Measurements from ENCODE around the gene GSK3B.

GSK3B gene

GRCh38 chr3:119870512-119870911 is 223.7 kb downstream of the GSK3B start:
- no peak for ATAC-seq
- TF ChIP-seq ARNTL (CRISPR knock-in tag; IDR thresholded peaks at IDR 0.05; ENCODE audit: borderline replicate concordance, low read depth) (no peak), POU6F1 (CRISPR knock-in tag; IDR thresholded peaks at IDR 0.05; ENCODE audit: borderline replicate concordance, low read depth) (no peak), PPARA (CRISPR knock-in tag; IDR thresholded peaks at IDR 0.05; ENCODE audit: borderline replicate concordance) (no peak), TSHZ2 (CRISPR knock-in tag; IDR thresholded peaks at IDR 0.05) (no peak), TOX (CRISPR knock-in tag; IDR thresholded peaks at IDR 0.05; ENCODE audit: borderline replicate concordance) (no peak), ZFP30 (CRISPR knock-in tag; IDR thresholded peaks at IDR 0.05) (no peak), CSDC2 (CRISPR knock-in tag; IDR thresholded peaks at IDR 0.05) (no peak), ZFP3 (CRISPR knock-in tag; IDR thresholded peaks at IDR 0.05) (no peak), GLIS3 (CRISPR knock-in tag; IDR thresholded peaks at IDR 0.05) (no peak), ESRRG (CRISPR knock-in tag; IDR thresholded peaks at IDR 0.05) (no peak), SNAI2 (CRISPR knock-in tag; IDR thresholded peaks at IDR 0.05) (no peak), RARB (CRISPR knock-in tag; IDR thresholded peaks at IDR 0.05) (no peak), TCF4 (CRISPR knock-in tag; IDR thresholded peaks at IDR 0.05; ENCODE audit: borderline replicate concordance) (no peak)
- TF ChIP-seq, protein P1, sequence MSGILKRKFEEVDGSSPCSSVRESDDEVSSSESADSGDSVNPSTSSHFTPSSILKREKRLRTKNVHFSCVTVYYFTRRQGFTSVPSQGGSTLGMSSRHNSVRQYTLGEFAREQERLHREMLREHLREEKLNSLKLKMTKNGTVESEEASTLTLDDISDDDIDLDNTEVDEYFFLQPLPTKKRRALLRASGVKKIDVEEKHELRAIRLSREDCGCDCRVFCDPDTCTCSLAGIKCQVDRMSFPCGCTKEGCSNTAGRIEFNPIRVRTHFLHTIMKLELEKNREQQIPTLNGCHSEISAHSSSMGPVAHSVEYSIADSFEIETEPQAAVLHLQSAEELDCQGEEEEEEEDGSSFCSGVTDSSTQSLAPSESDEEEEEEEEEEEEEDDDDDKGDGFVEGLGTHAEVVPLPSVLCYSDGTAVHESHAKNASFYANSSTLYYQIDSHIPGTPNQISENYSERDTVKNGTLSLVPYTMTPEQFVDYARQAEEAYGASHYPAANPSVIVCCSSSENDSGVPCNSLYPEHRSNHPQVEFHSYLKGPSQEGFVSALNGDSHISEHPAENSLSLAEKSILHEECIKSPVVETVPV (CRISPR knock-in tag; IDR thresholded peaks at IDR 0.05): no peak
- TF ChIP-seq, protein P2, sequence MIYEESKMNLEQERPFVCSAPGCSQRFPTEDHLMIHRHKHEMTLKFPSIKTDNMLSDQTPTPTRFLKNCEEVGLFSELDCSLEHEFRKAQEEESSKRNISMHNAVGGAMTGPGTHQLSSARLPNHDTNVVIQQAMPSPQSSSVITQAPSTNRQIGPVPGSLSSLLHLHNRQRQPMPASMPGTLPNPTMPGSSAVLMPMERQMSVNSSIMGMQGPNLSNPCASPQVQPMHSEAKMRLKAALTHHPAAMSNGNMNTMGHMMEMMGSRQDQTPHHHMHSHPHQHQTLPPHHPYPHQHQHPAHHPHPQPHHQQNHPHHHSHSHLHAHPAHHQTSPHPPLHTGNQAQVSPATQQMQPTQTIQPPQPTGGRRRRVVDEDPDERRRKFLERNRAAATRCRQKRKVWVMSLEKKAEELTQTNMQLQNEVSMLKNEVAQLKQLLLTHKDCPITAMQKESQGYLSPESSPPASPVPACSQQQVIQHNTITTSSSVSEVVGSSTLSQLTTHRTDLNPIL (CRISPR knock-in tag; IDR thresholded peaks at IDR 0.05; ENCODE audit: low read depth): no peak
- TF ChIP-seq, protein P3, sequence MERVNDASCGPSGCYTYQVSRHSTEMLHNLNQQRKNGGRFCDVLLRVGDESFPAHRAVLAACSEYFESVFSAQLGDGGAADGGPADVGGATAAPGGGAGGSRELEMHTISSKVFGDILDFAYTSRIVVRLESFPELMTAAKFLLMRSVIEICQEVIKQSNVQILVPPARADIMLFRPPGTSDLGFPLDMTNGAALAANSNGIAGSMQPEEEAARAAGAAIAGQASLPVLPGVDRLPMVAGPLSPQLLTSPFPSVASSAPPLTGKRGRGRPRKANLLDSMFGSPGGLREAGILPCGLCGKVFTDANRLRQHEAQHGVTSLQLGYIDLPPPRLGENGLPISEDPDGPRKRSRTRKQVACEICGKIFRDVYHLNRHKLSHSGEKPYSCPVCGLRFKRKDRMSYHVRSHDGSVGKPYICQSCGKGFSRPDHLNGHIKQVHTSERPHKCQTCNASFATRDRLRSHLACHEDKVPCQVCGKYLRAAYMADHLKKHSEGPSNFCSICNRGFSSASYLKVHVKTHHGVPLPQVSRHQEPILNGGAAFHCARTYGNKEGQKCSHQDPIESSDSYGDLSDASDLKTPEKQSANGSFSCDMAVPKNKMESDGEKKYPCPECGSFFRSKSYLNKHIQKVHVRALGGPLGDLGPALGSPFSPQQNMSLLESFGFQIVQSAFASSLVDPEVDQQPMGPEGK (CRISPR knock-in tag; IDR thresholded peaks at IDR 0.05; ENCODE audit: borderline replicate concordance): no peak

DNA sequence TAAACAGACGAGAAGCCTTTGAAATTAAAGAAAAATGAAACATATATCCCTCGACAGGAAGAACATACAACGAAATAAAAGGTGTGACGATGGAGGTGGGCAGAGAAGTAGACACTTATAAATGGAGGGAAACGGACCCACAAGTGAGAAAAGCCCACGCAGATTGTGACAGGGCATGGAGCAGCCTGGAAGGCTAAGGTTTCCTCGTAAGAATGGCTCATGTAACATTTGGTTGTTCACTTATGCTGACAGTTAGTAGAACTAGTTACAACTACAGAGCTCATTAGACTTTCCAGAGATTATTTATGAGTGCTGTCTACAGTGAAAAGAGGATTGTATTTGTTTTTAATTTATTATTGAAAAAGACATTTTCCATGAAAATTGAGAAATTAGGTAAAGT is 229.8 kb downstream of the GSK3B start:
- no peak for ATAC-seq
- TF ChIP-seq, protein P2 (CRISPR knock-in tag; IDR thresholded peaks at IDR 0.05; ENCODE audit: low read depth): no peak
- TF ChIP-seq SNAI2 (CRISPR knock-in tag; IDR thresholded peaks at IDR 0.05) (no peak), TSHZ2 (CRISPR knock-in tag; IDR thresholded peaks at IDR 0.05) (no peak), TCF4 (CRISPR knock-in tag; IDR thresholded peaks at IDR 0.05; ENCODE audit: borderline replicate concordance) (no peak), PPARA (CRISPR knock-in tag; IDR thresholded peaks at IDR 0.05; ENCODE audit: borderline replicate concordance) (no peak), ESRRG (CRISPR knock-in tag; IDR thresholded peaks at IDR 0.05) (no peak), CSDC2 (CRISPR knock-in tag; IDR thresholded peaks at IDR 0.05) (no peak), ZC3H10 (CRISPR knock-in tag; IDR thresholded peaks at IDR 0.05) (no peak), TOX (CRISPR knock-in tag; IDR thresholded peaks at IDR 0.05; ENCODE audit: borderline replicate concordance) (no peak)
